Measurements from ENCODE around the gene PAPPA2.
A peak's percentile ranks its signal among the peaks of the same experiment; 100 is the strongest.
"Not testable (repeated sequence)": the region's sequence is repeated elsewhere in the genome, so short reads cannot be mapped to it uniquely, and the experiment has no call there.

PAPPA2 gene

GRCh38 chr1:176552217-176552991 is 89.4 kb downstream of the PAPPA2 start:
- DNase-seq (ENCODE audit: insufficient read length, low spot score): no peak
- TF ChIP-seq POLR2A (IDR thresholded peaks at IDR 0.05; ENCODE audit: low read depth, low read length): no peak
- FAIRE-seq: no peak

- no peak for DNase-seq (ENCODE audit: insufficient read length, low spot score)
- FAIRE-seq: no peak
- TF ChIP-seq POLR2A (IDR thresholded peaks at IDR 0.05; ENCODE audit: low read depth, low read length): no peak
These were observed 90.0 kb downstream of the PAPPA2 start for GRCh38 chr1:176552999-176553398.

- FAIRE-seq (no peak), DNase-seq (ENCODE audit: insufficient read length, low spot score) (no peak)
- TF ChIP-seq POLR2A (IDR thresholded peaks at IDR 0.05; ENCODE audit: low read depth, low read length): no peak
These were observed 93.3 kb downstream of the PAPPA2 start for GRCh38 chr1:176556288-176556687.

GRCh38 chr1:176557543-176558258 is 94.7 kb downstream of the PAPPA2 start:
- TF ChIP-seq POLR2A (IDR thresholded peaks at IDR 0.05; ENCODE audit: low read depth, low read length): no peak
- no peak for DNase-seq (ENCODE audit: insufficient read length, low spot score)
- no peak for FAIRE-seq

GRCh38 chr1:176558561-176558960 is 95.6 kb downstream of the PAPPA2 start:
- no peak for FAIRE-seq
- TF ChIP-seq POLR2A (IDR thresholded peaks at IDR 0.05; ENCODE audit: low read depth, low read length): no peak
- no peak for DNase-seq (ENCODE audit: insufficient read length, low spot score)

- no peak for FAIRE-seq
- no peak for TF ChIP-seq POLR2A (IDR thresholded peaks at IDR 0.05; ENCODE audit: low read depth, low read length)
- no peak for DNase-seq (ENCODE audit: insufficient read length, low spot score)
These were observed 96.5 kb downstream of the PAPPA2 start for GRCh38 chr1:176559474-176559873.

- DNase-seq (ENCODE audit: insufficient read length, low spot score) (peak; percentile 41), FAIRE-seq (peak; percentile 6)
- TF ChIP-seq POLR2A (IDR thresholded peaks at IDR 0.05; ENCODE audit: low read depth, low read length): no peak
These were observed 96.9 kb downstream of the PAPPA2 start for GRCh38 chr1:176559878-176560277.

GRCh38 chr1:176560681-176561080 is 97.7 kb downstream of the PAPPA2 start:
- no peak for TF ChIP-seq POLR2A (IDR thresholded peaks at IDR 0.05; ENCODE audit: low read depth, low read length)
- FAIRE-seq (no peak), DNase-seq (ENCODE audit: insufficient read length, low spot score) (no peak)

- not testable (repeated sequence) for DNase-seq (ENCODE audit: insufficient read length, low spot score); FAIRE-seq
These were observed 98.8 kb downstream of the PAPPA2 start for GRCh38 chr1:176561761-176562160.

GRCh38 chr1:176566004-176566975 is 103.3 kb downstream of the PAPPA2 start:
- no peak for DNase-seq (ENCODE audit: insufficient read length, low spot score)
- TF ChIP-seq POLR2A (IDR thresholded peaks at IDR 0.05; ENCODE audit: low read depth, low read length): no peak
- no peak for FAIRE-seq

GRCh38 chr1:176567190-176567794 is 104.3 kb downstream of the PAPPA2 start:
- DNase-seq (ENCODE audit: insufficient read length, low spot score) (no peak), FAIRE-seq (no peak)
- TF ChIP-seq POLR2A (IDR thresholded peaks at IDR 0.05; ENCODE audit: low read depth, low read length): no peak

GRCh38 chr1:176568185-176568584 is 105.2 kb downstream of the PAPPA2 start:
- TF ChIP-seq POLR2A (IDR thresholded peaks at IDR 0.05; ENCODE audit: low read depth, low read length): no peak
- FAIRE-seq: no peak
- DNase-seq (ENCODE audit: insufficient read length, low spot score): no peak

- DNase-seq (ENCODE audit: insufficient read length, low spot score): no peak
- FAIRE-seq: no peak
- no peak for TF ChIP-seq POLR2A (IDR thresholded peaks at IDR 0.05; ENCODE audit: low read depth, low read length)
These were observed 111.8 kb downstream of the PAPPA2 start for GRCh38 chr1:176574756-176575155.

Data from H54 (cell line).